NCI-H748 (cell line): ENCODE measurements around the gene AFF2.
A peak's percentile ranks its signal among the peaks of the same experiment; 100 is the strongest.

Experiments used
- DNase-seq: peaks from one replicate; lab custom pipeline; 2025; ENCODE audit not compliant: unreplicated experiment; lab: John Stamatoyannopoulos, UW

The AFF2 gene

GRCh38 chrX:148535639-148536038 lies 35.2 kb downstream of the AFF2 start:
- no peak for DNase-seq

- no peak for DNase-seq
Measured at GRCh38 chrX:148536961-148537360, 36.5 kb downstream of the AFF2 start.

GRCh38 chrX:148537556-148538182 lies 37.3 kb downstream of the AFF2 start:
- no peak for DNase-seq

GRCh38 chrX:148538582-148538981 lies 38.2 kb downstream of the AFF2 start:
- no peak for DNase-seq

- no peak for DNase-seq
Measured at GRCh38 chrX:148540114-148540513, 39.7 kb downstream of the AFF2 start.

GRCh38 chrX:148540671-148541583 lies 40.5 kb downstream of the AFF2 start:
- no peak for DNase-seq

GRCh38 chrX:148541584-148541940 lies 41.1 kb downstream of the AFF2 start:
- no peak for DNase-seq

GRCh38 chrX:148542481-148543255 lies 42.3 kb downstream of the AFF2 start:
- no peak for DNase-seq

GRCh38 chrX:148552775-148553174 lies 52.4 kb downstream of the AFF2 start:
- peak; percentile 0 for DNase-seq

- DNase-seq = no peak
Measured at GRCh38 chrX:148555101-148555500, 54.7 kb downstream of the AFF2 start.

GRCh38 chrX:148555571-148556243 lies 55.3 kb downstream of the AFF2 start:
- no peak for DNase-seq

- DNase-seq = no peak
Measured at GRCh38 chrX:148556498-148556897, 56.1 kb downstream of the AFF2 start.

- no peak for DNase-seq
Measured at GRCh38 chrX:148562846-148563245, 62.4 kb downstream of the AFF2 start.

GRCh38 chrX:148567229-148567628 lies 66.8 kb downstream of the AFF2 start:
- DNase-seq = no peak

- no peak for DNase-seq
Measured at GRCh38 chrX:148567779-148568178, 67.4 kb downstream of the AFF2 start.

GRCh38 chrX:148568763-148569162 lies 68.3 kb downstream of the AFF2 start:
- no peak for DNase-seq

GRCh38 chrX:148572337-148572736 lies 71.9 kb downstream of the AFF2 start:
- DNase-seq = no peak

- no peak for DNase-seq
Measured at GRCh38 chrX:148573119-148573518, 72.7 kb downstream of the AFF2 start.

- no peak for DNase-seq
Measured at GRCh38 chrX:148574237-148574973, 74.0 kb downstream of the AFF2 start.

- no peak for DNase-seq
Measured at GRCh38 chrX:148576396-148576795, 76.0 kb downstream of the AFF2 start.
